ENCODE measurements around the gene ZCCHC9.

- TF ChIP-seq, protein P1, sequence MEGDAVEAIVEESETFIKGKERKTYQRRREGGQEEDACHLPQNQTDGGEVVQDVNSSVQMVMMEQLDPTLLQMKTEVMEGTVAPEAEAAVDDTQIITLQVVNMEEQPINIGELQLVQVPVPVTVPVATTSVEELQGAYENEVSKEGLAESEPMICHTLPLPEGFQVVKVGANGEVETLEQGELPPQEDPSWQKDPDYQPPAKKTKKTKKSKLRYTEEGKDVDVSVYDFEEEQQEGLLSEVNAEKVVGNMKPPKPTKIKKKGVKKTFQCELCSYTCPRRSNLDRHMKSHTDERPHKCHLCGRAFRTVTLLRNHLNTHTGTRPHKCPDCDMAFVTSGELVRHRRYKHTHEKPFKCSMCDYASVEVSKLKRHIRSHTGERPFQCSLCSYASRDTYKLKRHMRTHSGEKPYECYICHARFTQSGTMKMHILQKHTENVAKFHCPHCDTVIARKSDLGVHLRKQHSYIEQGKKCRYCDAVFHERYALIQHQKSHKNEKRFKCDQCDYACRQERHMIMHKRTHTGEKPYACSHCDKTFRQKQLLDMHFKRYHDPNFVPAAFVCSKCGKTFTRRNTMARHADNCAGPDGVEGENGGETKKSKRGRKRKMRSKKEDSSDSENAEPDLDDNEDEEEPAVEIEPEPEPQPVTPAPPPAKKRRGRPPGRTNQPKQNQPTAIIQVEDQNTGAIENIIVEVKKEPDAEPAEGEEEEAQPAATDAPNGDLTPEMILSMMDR (conservative IDR thresholded peaks at IDR 0.05; ENCODE audit: low read depth, low read length), result no peak
- TF ChIP-seq POLR2A (IDR thresholded peaks at IDR 0.05; ENCODE audit: low read depth, low read length) (no peak), MAFK (IDR thresholded peaks at IDR 0.05; ENCODE audit: low read depth, low read length) (no peak), ELK1 (IDR thresholded peaks at IDR 0.05; ENCODE audit: borderline replicate concordance, low read depth, low read length) (no peak)
Observed at GRCh38 chr5:81308836-81309235, 7.4 kb downstream of the ZCCHC9 start.

Measured in IMR-90 (cell line).